BE2C (cell line): ENCODE measurements around the gene ZNF280C.

Experiments used
- DNase-seq: peaks from one replicate; pipeline ENCODE4 v3.0.0-alpha.2; 2020
- H3K27me3 ChIP-seq: fragments of 250-450 bp; sonication (Bioruptor Pico); 2 replicates; pipeline ENCODE4 v1.5.1; 2020; ENCODE audit warnings: mild to moderate bottlenecking
- H3K36me3 ChIP-seq: fragments of 250-450 bp; sonication (Bioruptor Pico); 2 replicates; pipeline ENCODE4 v1.5.1; 2020; ENCODE audit warnings: mild to moderate bottlenecking
- H3K4me1 ChIP-seq: fragments of 250-450 bp; sonication (Bioruptor Pico); 2 replicates; pipeline ENCODE4 v1.5.1; 2020
- H3K4me3 ChIP-seq: 2 replicates; pipeline ENCODE4 v1.5.1; 2011; ENCODE audit warnings: low read depth, low read length
- H3K9me3 ChIP-seq: fragments of 250-450 bp; sonication (Bioruptor Pico); 2 replicates; pipeline ENCODE4 v1.5.1; 2020
- CTCF ChIP-seq: IDR thresholded peaks from 2 replicates; pipeline ENCODE4 v1.5.1; 2012; ENCODE audit warnings: mild to moderate bottlenecking, low read depth, low read length

Gene ZNF280C

GRCh38 chrX:130299279-130300009 lies 30.7 kb upstream of the ZNF280C start:
- peak overlapping the region; percentile 63 for H3K4me3 ChIP-seq
- no peak for TF ChIP-seq CTCF

GRCh38 chrX:130296743-130297142 lies 28.0 kb upstream of the ZNF280C start:
- no peaks in the 10 kb centered on the region for H3K9me3 ChIP-seq
- H3K4me1 ChIP-seq = no peaks in the 10 kb centered on the region
- TF ChIP-seq CTCF = no peak
- H3K27me3 ChIP-seq = no peaks in the 10 kb centered on the region
- DNase-seq = no peak
- no peaks in the 10 kb centered on the region for H3K36me3 ChIP-seq
- H3K4me3 ChIP-seq = no peak overlapping the region

More at GRCh38 chrX:130299279-130300009, 30.7 kb upstream of the ZNF280C start:
- no peaks in the 10 kb centered on the region for H3K9me3 ChIP-seq
- H3K36me3 ChIP-seq = no peaks in the 10 kb centered on the region
- no peaks in the 10 kb centered on the region for H3K27me3 ChIP-seq
- H3K4me1 ChIP-seq = no peaks in the 10 kb centered on the region
- DNase-seq = peak; percentile 56

- Histone ChIP-seq H3K9me3 (no peaks in the 10 kb centered on the region), H3K4me1 (no peaks in the 10 kb centered on the region), H3K27me3 (no peaks in the 10 kb centered on the region), H3K4me3 (no peak overlapping the region), H3K36me3 (no peaks in the 10 kb centered on the region)
- TF ChIP-seq CTCF = no peak
- DNase-seq = no peak
These were observed 27.6 kb upstream of the ZNF280C start for GRCh38 chrX:130296297-130296678.

- Histone ChIP-seq H3K4me3 (no peak overlapping the region), H3K4me1 (no peaks in the 10 kb centered on the region), H3K9me3 (no peaks in the 10 kb centered on the region), H3K27me3 (no peaks in the 10 kb centered on the region), H3K36me3 (no peaks in the 10 kb centered on the region)
- no peak for DNase-seq
- no peak for TF ChIP-seq CTCF
These were observed 27.0 kb upstream of the ZNF280C start for GRCh38 chrX:130295519-130296296.

- TF ChIP-seq CTCF = no peak
- no peaks in the 10 kb centered on the region for H3K27me3 ChIP-seq
- H3K36me3 ChIP-seq = no peaks in the 10 kb centered on the region
- H3K4me3 ChIP-seq = no peak overlapping the region
- no peak for DNase-seq
- no peaks in the 10 kb centered on the region for H3K9me3 ChIP-seq
- no peaks in the 10 kb centered on the region for H3K4me1 ChIP-seq
These were observed 18.5 kb upstream of the ZNF280C start for GRCh38 chrX:130287071-130287770.

- H3K27me3 ChIP-seq = no peaks in the 10 kb centered on the region
- DNase-seq = no peak
- H3K36me3 ChIP-seq = no peaks in the 10 kb centered on the region
- H3K4me1 ChIP-seq = no peaks in the 10 kb centered on the region
- no peak for TF ChIP-seq CTCF
- H3K4me3 ChIP-seq = no peak overlapping the region
- no peaks in the 10 kb centered on the region for H3K9me3 ChIP-seq
These were observed 17.0 kb upstream of the ZNF280C start for GRCh38 chrX:130285710-130286109.
